ENCODE measurements around the gene MICB.

MICB gene

GRCh38 chr6:31559606-31559957, 61.6 kb downstream of the MICB start:
- DNase-seq (ENCODE audit: low read depth in 2 of 2, low spot score in 1 of 2) = no peak

DNA sequence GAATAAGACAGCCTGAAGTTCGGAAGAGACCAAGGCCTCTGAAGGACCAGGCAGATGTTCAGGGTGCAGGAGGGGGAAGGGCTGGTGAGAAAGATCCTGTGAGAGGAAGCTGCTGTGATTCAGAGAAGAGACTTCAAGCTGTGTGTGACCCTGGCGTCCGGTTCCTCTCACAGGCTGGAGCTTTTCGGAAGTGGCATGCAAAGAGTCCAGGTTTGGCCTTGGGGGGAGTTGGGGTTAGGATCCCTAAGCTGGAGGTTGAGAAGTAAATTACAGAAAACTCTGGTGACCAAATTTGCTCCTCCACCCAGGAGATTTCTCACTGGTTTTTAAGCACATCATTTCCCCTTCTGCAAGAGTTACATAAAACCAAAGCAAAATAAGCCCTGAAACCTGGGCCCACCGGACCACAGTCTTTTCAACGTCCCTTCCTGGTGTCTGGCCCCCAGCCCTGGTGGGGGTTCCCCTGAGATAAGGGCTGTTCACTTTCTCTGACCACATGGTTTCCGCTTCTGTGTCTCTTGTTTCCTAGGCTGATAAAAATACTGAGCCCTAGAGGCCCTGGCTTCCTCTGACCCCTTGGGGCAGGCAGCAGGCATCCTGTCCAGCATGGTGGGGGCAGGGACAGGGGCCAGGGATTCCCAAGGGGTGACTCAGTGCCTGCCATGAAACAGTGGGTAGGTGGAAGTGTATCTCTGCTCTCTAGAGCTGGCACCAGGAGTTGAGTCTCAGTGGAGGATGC, 62.2 kb downstream of the MICB start:
- no peak for DNase-seq (ENCODE audit: low read depth in 2 of 2, low spot score in 1 of 2)

GRCh38 chr6:31560697-31561058, 62.7 kb downstream of the MICB start:
- DNase-seq (ENCODE audit: low read depth in 2 of 2, low spot score in 1 of 2) = no peak
